Coronary artery (tissue), 2 donors: Measurements from ENCODE around the gene TMEM151B.
"Not testable (repeated sequence)": the region's sequence is repeated elsewhere in the genome, so short reads cannot be mapped to it uniquely, and the experiment has no call there.

Experiments
- DNase-seq: peaks from one replicate; pipeline ENCODE4 v3.0.0-alpha.2; 2017; ENCODE audit warnings: low spot score
- H3K27ac ChIP-seq, 2 donors: fragments of 200-600 bp; sonication (generic); one replicate each; pipeline ENCODE4 v1.5.1; 2016 to 2019
- H3K4me3 ChIP-seq: fragments of 200-600 bp; sonication (generic); 2 replicates; pipeline ENCODE4 v1.5.1; 2016; ENCODE audit warnings: mild to moderate bottlenecking, moderate library complexity
- TF ChIP-seq, protein P1 (sequence below): fragments of 200-600 bp; sonication (generic); IDR thresholded peaks from one replicate; pipeline ENCODE4 v1.5.1; 2019; ENCODE audit warnings: antibody characterized with exemption

Gene TMEM151B

DNA sequence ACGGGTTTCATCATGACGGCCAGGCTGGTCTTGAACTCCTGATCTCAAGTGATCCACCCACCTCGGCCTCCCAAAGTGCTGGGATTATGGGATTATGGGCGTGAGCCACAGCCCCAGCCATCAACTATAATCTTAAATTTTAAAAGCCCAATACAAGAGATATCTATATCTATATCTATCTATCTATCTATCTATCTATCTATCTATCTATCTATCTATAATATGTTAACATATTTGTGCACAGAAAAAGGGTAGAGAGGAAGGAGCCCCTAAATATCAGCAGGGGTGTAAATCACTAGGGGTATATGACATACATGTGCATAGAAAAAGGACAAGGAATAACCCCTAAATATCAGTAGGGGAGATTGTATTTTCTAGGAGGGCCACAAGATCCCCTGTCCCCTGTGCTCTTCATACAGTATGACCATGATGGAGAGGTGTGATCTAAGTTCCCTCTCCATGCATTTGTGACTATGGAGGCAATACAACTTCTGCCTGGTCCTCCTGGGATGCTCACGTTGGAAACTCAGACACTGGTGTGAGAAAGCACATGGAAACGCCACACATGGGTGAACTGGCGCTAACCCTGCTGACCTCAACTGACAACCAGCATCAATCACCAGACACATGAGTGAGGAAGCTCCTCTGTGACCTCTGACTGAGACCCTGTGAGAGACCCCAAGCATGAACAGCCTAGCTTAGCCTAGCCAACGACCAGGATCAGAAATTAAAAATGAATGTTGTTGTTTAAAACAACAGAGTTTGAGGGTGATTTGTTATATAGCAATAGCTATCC is 71.0 kb downstream of the TMEM151B start:
- Histone ChIP-seq H3K27ac (no peak overlapping the region), H3K4me3 (no peak overlapping the region)
- TF ChIP-seq, protein P1, sequence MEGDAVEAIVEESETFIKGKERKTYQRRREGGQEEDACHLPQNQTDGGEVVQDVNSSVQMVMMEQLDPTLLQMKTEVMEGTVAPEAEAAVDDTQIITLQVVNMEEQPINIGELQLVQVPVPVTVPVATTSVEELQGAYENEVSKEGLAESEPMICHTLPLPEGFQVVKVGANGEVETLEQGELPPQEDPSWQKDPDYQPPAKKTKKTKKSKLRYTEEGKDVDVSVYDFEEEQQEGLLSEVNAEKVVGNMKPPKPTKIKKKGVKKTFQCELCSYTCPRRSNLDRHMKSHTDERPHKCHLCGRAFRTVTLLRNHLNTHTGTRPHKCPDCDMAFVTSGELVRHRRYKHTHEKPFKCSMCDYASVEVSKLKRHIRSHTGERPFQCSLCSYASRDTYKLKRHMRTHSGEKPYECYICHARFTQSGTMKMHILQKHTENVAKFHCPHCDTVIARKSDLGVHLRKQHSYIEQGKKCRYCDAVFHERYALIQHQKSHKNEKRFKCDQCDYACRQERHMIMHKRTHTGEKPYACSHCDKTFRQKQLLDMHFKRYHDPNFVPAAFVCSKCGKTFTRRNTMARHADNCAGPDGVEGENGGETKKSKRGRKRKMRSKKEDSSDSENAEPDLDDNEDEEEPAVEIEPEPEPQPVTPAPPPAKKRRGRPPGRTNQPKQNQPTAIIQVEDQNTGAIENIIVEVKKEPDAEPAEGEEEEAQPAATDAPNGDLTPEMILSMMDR = no peak
- no peak for DNase-seq

DNA sequence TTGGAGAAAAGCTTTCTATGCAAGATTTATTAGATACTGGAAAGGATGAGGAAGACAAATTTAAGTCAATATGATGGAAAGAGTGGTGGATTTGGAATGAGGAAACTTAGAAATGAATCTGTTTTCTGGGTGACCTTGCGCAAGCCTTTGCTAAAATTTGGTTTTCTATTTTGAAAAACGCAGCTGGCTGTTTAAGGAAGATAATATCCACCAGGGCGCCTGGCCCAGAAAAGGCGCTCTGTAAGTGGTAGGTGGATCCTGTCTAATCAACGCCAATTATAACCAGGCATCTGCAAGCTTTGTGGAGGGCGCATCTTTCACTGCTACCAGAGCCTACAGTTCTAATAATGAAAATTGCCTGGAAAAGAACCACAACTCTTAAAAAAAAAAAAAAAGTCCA is 71.8 kb downstream of the TMEM151B start:
- no peak overlapping the region for H3K27ac ChIP-seq
- DNase-seq = no peak
- TF ChIP-seq, protein P1 = no peak
- H3K4me3 ChIP-seq = peak overlapping the region; percentile 66

DNA sequence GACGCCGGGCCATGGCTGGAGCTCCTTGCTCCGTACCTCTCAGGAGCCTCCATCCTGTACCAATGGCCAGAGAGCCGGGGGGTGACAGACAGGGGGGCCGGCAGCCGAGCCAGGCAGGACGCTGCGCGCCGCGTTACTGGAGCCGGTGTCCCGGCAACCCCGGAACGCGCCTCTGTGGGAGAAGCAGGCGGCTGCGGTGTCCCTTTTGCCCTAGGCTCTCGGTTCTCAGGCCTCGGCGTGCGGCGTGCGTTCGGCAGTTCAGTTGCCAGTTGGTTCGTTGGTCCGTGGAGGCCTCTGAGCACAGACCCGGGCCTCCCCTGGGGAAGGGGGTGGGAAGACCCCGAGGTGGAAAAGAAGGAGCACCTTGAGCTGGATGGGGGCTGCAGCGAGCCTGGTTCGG is 72.2 kb downstream of the TMEM151B start, which contains the start of gene SPATS1:
SPATS1 (plus strand) TSS at position 162 of the 400 bp plus-strand sequence. CDS start 446 bp downstream, outside the sequence.
- no peak for DNase-seq
- TF ChIP-seq, protein P1 = no peak
- Histone ChIP-seq H3K27ac (no peak within 1 kb of the TSS), H3K4me3 (peak within 1 kb of the TSS; percentile 66)

DNA sequence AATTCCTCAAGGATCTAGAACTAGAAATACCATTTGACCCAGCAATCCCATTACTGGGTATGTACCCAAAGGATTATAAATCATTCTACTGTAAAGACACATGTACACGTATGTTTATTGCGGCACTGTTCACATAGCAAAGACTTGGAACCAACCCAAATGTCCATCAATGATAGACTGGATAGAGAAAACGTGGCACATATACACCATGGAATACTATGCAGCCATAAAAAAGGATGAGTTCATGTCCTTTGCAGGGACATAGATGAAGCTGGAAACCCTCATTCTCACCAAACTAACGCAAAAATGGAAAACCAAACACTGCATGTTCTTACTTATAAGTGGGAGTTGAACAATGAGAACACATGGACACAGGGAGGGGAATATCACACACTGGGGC is 76.6 kb downstream of the TMEM151B start:
- not testable (repeated sequence) for DNase-seq, H3K27ac ChIP-seq, H3K4me3 ChIP-seq

DNA sequence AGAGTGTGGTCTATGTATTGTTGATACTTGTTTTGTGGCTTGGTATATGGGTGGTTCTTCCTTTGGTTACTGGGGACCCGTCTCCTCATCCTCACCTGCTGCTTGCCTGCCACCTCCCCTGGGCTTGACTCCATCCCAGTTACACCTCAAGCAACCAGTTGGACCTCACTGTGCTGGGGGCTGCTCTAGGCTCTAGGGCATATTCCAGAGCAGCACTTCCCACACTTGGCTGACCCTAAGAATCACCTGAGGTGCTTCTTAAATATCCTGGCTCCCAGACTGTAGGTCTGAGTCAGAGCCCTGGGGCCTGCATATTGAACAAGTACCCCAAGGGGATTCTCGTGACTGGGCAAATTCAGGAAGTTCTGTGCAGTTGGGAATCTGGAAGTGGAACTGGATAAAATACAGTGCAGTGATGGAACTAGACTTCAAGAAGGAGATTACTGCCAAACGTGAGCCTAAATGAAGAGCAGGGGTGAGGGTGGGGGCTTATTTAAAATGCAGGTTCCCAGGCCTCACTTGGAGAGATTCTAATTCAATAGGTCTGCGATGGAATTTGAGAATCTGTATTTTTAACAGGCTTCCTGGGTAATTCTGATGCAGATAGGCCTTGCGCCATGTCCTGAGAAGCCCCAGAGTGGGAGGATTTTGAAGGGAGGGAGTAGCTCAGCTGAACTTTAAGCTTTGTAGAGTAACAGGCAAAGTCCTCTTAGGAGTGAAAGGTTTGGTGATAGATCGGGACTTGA is 79.8 kb downstream of the TMEM151B start:
- no peak overlapping the region for H3K27ac ChIP-seq
- no peak for DNase-seq

DNA sequence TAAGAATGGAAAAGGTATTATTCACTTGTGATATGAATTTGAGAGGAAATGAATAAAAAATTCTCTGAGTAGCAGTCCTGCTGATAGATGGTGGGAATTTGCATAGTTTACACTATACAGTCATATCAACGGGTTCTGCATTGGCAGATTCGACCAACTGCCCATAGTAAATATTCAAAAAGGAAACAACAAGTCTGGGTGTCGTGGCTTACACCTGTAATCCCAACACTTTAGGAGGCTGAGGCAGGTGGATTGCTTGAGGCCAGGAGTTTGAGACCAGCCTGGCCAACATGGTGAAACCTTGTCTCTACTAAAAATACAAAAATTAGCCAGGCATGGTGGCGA is 80.4 kb downstream of the TMEM151B start:
- H3K4me3 ChIP-seq, DNase-seq, H3K27ac ChIP-seq: not testable (repeated sequence)

More for the DNA sequence above, 79.8 kb downstream of the TMEM151B start:
- no peak overlapping the region for H3K4me3 ChIP-seq
- TF ChIP-seq, protein P1 = no peak

DNA sequence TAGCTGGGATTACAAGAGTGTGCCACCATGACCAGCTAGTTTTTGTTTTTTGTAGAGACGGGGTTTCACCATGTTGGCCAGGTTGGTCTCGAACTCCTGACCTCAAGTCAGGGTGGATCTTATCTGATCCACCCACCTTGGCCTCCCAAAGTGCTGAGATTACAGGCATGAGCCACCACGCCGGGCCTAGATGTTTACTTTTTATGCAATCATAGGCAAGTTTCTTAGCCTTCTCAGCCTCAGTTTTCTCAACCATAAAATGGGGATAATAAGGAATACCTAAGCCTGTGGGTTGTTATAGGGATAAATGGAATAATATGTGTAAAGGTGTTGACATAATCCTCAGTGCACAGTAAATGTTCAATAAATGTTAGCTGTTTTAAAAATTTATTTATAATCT is 82.0 kb downstream of the TMEM151B start:
- DNase-seq = no peak
- TF ChIP-seq, protein P1 = no peak
- Histone ChIP-seq H3K27ac (no peak overlapping the region), H3K4me3 (no peak overlapping the region)

DNA sequence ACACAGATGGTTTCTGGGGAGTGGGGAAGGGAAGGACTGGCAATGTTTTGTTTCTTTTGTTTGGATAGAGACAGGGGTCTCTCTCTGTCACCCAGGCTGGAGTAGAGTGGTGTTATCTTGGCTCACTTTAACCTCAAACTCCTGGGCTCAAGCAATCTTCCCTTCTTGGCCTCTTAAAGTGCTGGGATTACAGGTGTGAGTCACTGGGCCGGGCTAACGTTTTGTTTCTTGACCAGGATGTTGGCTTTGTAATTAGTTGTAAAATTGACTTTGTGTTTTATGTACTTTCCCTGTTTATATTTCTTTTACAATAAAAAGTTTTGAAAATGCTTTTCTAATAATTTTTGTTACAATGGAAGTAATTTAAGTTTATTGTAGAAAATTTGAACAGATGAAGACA is 83.1 kb downstream of the TMEM151B start:
- Histone ChIP-seq H3K4me3 (no peak overlapping the region), H3K27ac (no peak overlapping the region)
- TF ChIP-seq, protein P1 = no peak
- DNase-seq = no peak
